K562 (cell line): Measurements from ENCODE around the gene PPM1M. TPM values are rescaled to one million over a fixed set of nuclear protein-coding genes. Genes with fewer than 3 reads are reported as not detected.

Experiments used
- ATAC-seq: fragments of 200-7000 bp; cut with Tn5 transposase; 3 replicates; pipeline ENCODE4 v1.9.1; 2020; ENCODE audit warnings: moderate library complexity
- BruUV-seq: library from RNA; stranded (reverse); fragments of 400-500 nt; replicated peaks from 2 replicates; lab custom pipeline; 2021; lab: Mats Ljungman, UMichigan
- CTCF ChIA-PET: fragments of 300-600 bp; formaldehyde crosslinking; extraction: SDS; loops from one replicate; lab custom pipeline; 2021; ENCODE audit warnings: low intra/inter-chr PET ratio; lab: Yijun Ruan, JAX
- POLR2A ChIA-PET: fragments of 300-600, 350-650 bp; sonication (Branson Sonifier 250); formaldehyde crosslinking; extraction: SDS; loops from one replicate; lab custom pipeline; 2021; ENCODE audit warnings: antibody characterized with exemption, inconsistent platforms; lab: Yijun Ruan, JAX
- DNase-seq, 4 experiments: peaks; one replicate each; pipeline versions ENCODE4 v3.0.0 to v3.0.0-alpha.2; 2011 to 2018; ENCODE audit warnings: low spot score in 3 of 4, mixed read lengths in 3 of 4; ENCODE audit errors: extremely low read depth in 1 of 4
- FAIRE-seq: peaks from 2 replicates; lab custom pipeline; 2011; peaks lifted over from hg19 to GRCh38; lab: Jason Lieb, UNC
- H2AFZ ChIP-seq: 2 replicates; pipeline ENCODE4 v1.6.0; 2011; ENCODE audit warnings: low read depth, low read length, control low read depth, inconsistent platforms
- H3K27ac ChIP-seq: fragments of 200-600 bp; 3 replicates; pipeline ENCODE4 v1.8.0; 2011; ENCODE audit warnings: low read depth, mild to moderate bottlenecking, control low read depth, inconsistent platforms, low read length, moderate library complexity, mixed read lengths; ENCODE audit errors: extremely low read depth
- H3K27me3 ChIP-seq, 2 experiments: fragments of 300-600 bp in 1 of 2; 2 replicates in 1 of 2; 3 replicates in 1 of 2; pipeline versions ENCODE4 v1.6.0 to v1.8.0; 2011; ENCODE audit warnings: inconsistent platforms in 2 of 2, low read length in 2 of 2, mild to moderate bottlenecking in 1 of 2, mixed read lengths in 1 of 2, moderate library complexity in 1 of 2; ENCODE audit not compliant: control insufficient read depth in 2 of 2, insufficient read depth in 2 of 2
- H3K36me3 ChIP-seq: fragments of 300-600 bp; 3 replicates; pipeline ENCODE4 v1.8.0; 2011; ENCODE audit warnings: mild to moderate bottlenecking, low read length, inconsistent platforms; ENCODE audit not compliant: control insufficient read depth, insufficient read depth
- H3K4me1 ChIP-seq, 2 experiments: fragments of 200-600 bp in 1 of 2; replicated peaks in 1 of 2; 2 replicates in 1 of 2; 3 replicates in 1 of 2; pipeline versions ENCODE4 v1.5.1 to v1.8.0; 2011; ENCODE audit warnings: inconsistent platforms in 2 of 2, low read length in 2 of 2, mild to moderate bottlenecking in 1 of 2, mixed read lengths in 1 of 2, moderate library complexity in 1 of 2; ENCODE audit not compliant: control insufficient read depth in 2 of 2, insufficient read depth in 2 of 2
- H3K4me2 ChIP-seq: 2 replicates; pipeline ENCODE4 v1.6.1; 2011; ENCODE audit warnings: low read length, control low read depth, inconsistent platforms, mixed read lengths; ENCODE audit not compliant: insufficient read depth
- H3K4me3 ChIP-seq: fragments of 200-600 bp; sonication (generic), shearing (Covaris generic); 2 replicates; pipeline ENCODE4 v1.5.1; 2016; ENCODE audit warnings: control low read depth, inconsistent platforms
- H3K79me2 ChIP-seq: fragments of 200-600 bp; 3 replicates; pipeline ENCODE4 v1.8.0; 2011; ENCODE audit warnings: low read length, inconsistent platforms; ENCODE audit not compliant: control insufficient read depth, insufficient read depth
- H3K9ac ChIP-seq, 2 experiments: 2 replicates each; pipeline versions ENCODE4 v1.6.0 to v1.6.1; 2011; ENCODE audit warnings: low read depth in 2 of 2, low read length in 2 of 2, control low read depth in 1 of 2, inconsistent platforms in 1 of 2, mild to moderate bottlenecking in 1 of 2, mixed read lengths in 1 of 2; ENCODE audit not compliant: insufficient read depth in 1 of 2
- H3K9me1 ChIP-seq: one replicate; pipeline ENCODE4 v1.6.0; 2011; ENCODE audit warnings: inconsistent platforms, mild to moderate bottlenecking, low read length, moderate library complexity; ENCODE audit not compliant: control insufficient read depth, insufficient read depth
- H3K9me3 ChIP-seq: replicated peaks from 2 replicates; pipeline ENCODE4 v1.5.1; 2011; ENCODE audit warnings: low read depth, low read length, inconsistent platforms; ENCODE audit not compliant: control insufficient read depth, insufficient read depth
- H4K20me1 ChIP-seq: replicated peaks from 2 replicates; pipeline ENCODE4 v1.6.1; 2011; ENCODE audit warnings: low read length, inconsistent platforms, mixed read lengths; ENCODE audit not compliant: control insufficient read depth, insufficient read depth
- ESRRB ChIP-seq: fragments of 250-450 bp; sonication (Bioruptor Pico); IDR thresholded peaks from 2 replicates; pipeline ENCODE4 v1.5.0; 2020; ENCODE audit warnings: mild to moderate bottlenecking, moderate library complexity, borderline replicate concordance
- FOXK1 ChIP-seq: sonication (generic); formaldehyde crosslinking; IDR thresholded peaks from 2 replicates; pipeline ENCODE4 v1.8.0; 2022; ENCODE audit warnings: missing genetic modification reagents, mild to moderate bottlenecking, borderline replicate concordance
- NR2C2 ChIP-seq, 2 experiments: fragments of 200-800 bp in 1 of 2; sonication (Bioruptor generic) in 1 of 2; sonication (generic) in 1 of 2; formaldehyde crosslinking in 1 of 2; IDR thresholded peaks; 2 replicates each; pipeline versions ENCODE4 v1.6.1 to v1.8.0; 2016 to 2022; ENCODE audit warnings: mild to moderate bottlenecking in 1 of 2, missing compliant biosample characterization in 1 of 2, missing genetic modification characterization in 1 of 2, missing genetic modification reagents in 1 of 2
- PCBP1 ChIP-seq: fragments of 200-400 bp; formaldehyde crosslinking; IDR thresholded peaks from 2 replicates; pipeline ENCODE4 v1.6.1; 2018; ENCODE audit warnings: mild to moderate bottlenecking, low read depth, low read length; ENCODE audit not compliant: poor library complexity, severe bottlenecking
- STAG1 ChIP-seq: sonication (generic); formaldehyde crosslinking; IDR thresholded peaks from 2 replicates; pipeline ENCODE4 v1.5.0; 2020; ENCODE audit warnings: missing genetic modification reagents, borderline replicate concordance
- WGBS: fragments of 100-300 bp; shearing (Covaris generic); methylation state at CpG from one replicate; pipeline ENCODE4 v1.1.6; 2016; ENCODE audit warnings: low coverage, mixed read lengths; ENCODE audit not compliant: insufficient coverage; ENCODE audit errors: missing lambda C conversion rate; 5-methylcytosine and 5-hydroxymethylcytosine counted together
- in situ Hi-C: fragments of 300-500 bp; cut with MboI; formaldehyde crosslinking; loops from 4 replicates; pipeline ENCODE4 v1.15.0; 2018; ENCODE audit warnings: inconsistent platforms, mixed read lengths
- intact Hi-C: fragments of 100-400 bp; cut with micrococcal nuclease; formaldehyde crosslinking; loops from 2 replicates; pipeline ENCODE4 v1.14.2; 2022
- polyA plus RNA-seq, 8 experiments: library from polyadenylated mRNA; depleted of rRNA in 4 of 8; stranded (reverse) in 5 of 8; unstranded in 3 of 8; fragments of >200 nt; fragmentation: Nextera tagmentation in 2 of 8; fragmentation: Illumina TruSeq in 1 of 8; extraction: Ambion mirVana in 2 of 8; extraction: Trizol in 1 of 8; gene quantifications; 2 replicates each; pipeline versions ENCODE4 v1.2.1 to v1.2.3, GENCODE V29; 2011 to 2014; ENCODE audit warnings: inconsistent platforms in 1 of 8, missing spikeins in 1 of 8
- total RNA-seq, 7 experiments: library from RNA; depleted of rRNA in 6 of 7; stranded (reverse); fragments of >200 nt in 6 of 7; fragmentation: Illumina TruSeq in 2 of 7; extraction: Trizol in 2 of 7; gene quantifications; 2 replicates each; pipeline versions ENCODE4 v1.2.1 to v1.2.3, GENCODE V29; 2011 to 2021; ENCODE audit warnings: low replicate concordance in 1 of 7
- TF ChIP-seq, protein P1 (sequence below), 2 experiments: fragments of 450-650 bp; IDR thresholded peaks; 2 replicates each; pipeline ENCODE4 v1.6.1; 2016; ENCODE audit warnings: mild to moderate bottlenecking in 2 of 2, borderline replicate concordance in 1 of 2, low read depth in 1 of 2, moderate library complexity in 1 of 2
- TF ChIP-seq, protein P2 (sequence below): fragments of 200-800 bp; sonication (Bioruptor generic); IDR thresholded peaks from 2 replicates; pipeline ENCODE4 v1.6.1; 2017; ENCODE audit warnings: missing genetic modification characterization, missing compliant biosample characterization
- TF ChIP-seq, protein P3 (sequence below): fragments of 450-650 bp; IDR thresholded peaks from 2 replicates; pipeline ENCODE4 v1.6.1; 2016

Gene PPM1M
- total and polyA plus RNA-seq, 9 of the 15 experiments (the other 6 are each of a cell fraction or from before 2014, with no cell fraction given) = 1.4 to 9.2 (median 4.4) TPM

DNA sequence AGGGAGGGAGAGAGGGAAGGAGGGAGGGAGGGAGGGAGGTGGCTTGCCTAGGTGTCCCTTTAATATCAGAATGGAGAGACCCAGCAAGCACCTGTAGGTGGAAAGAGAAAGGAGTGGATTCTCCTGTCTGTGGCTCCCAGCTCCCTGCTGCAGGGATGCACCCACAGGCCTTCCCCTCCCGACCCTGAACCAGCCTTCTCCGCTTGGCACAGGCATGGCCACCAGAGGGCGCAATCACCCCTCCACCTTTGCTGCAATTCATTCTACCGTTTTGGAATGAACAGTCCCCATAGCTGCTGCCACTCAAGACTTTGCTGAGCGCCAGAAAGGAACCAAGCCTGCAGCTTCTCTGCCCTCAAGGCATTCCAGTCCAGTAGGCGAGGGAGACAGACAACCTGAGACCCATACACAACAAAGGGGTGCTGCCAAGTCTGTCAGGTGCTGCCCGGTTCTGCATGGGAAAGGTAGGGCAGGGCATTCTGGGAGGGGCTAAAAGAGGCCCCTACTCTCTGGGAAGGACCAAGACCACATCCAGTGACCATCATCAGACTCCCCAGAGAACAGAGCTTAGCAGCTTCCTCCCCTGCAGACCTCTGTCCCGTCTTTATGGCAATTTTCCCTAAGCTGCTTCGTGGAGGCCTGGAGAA is 25.1 kb upstream of the PPM1M start:
- ChIA-PET CTCF (interaction anchor here (1.0 kb wide), 1 partner anchor 166 kb away, joined by 3 read pairs; no protein-coding TSS in a partner anchor), POLR2A (interaction anchor here (1.0 to 1.8 kb wide), 6 partner anchors 13 to 234 kb away, joined by 3 to 7 read pairs (median 4); partner anchors contain the start of gene TNNC1)
- Histone ChIP-seq H3K4me1 (peaks cover 27 to 52% of the 10 kb centered on the region in 2 experiments), H2AFZ (peak overlapping the region; percentile 37; the same call in 1 of the 2 replicates), H3K27me3 (no peaks in the 10 kb centered on the region), H3K36me3 (no peaks in the 10 kb centered on the region; the same call in 2 of the 3 replicates), H3K9ac (peak overlapping the region in 1 of 2 experiments; percentile 58; a peak in 1 of 4 replicates), H3K9me1 (no peaks in the 10 kb centered on the region), H3K4me2 (no peak overlapping the region), H3K9me3 (no peaks in the 10 kb centered on the region), H3K79me2 (no peaks in the 10 kb centered on the region), H4K20me1 (no peaks in the 10 kb centered on the region), H3K27ac (no peak overlapping the region), H3K4me3 (no peak overlapping the region)
- FAIRE-seq (peak; percentile 94), ATAC-seq (peak; percentile 91), DNase-seq (peak; percentile 75 to 82 (median 78))
- BruUV-seq = no TSS peak
- 20% methylated on average over 7 of the region's 9 CpGs for WGBS
- in situ Hi-C loops (no loop called here), intact Hi-C loops (loop anchor here (5.0 kb wide), 3 partner anchors 167 to 227 kb away; partner anchors contain the start of gene SEMA3G)
- TF ChIP-seq PCBP1 (no peak), FOXK1 (CRISPR knock-in tag) (no peak), NR2C2 (CRISPR knock-in tag; IDR thresholded peaks at IDR 0.05) (no peak), NR2C2 (tag; IDR thresholded peaks at IDR 0.05) (no peak), ESRRB (CRISPR knock-in tag) (no peak), STAG1 (peak; percentile 46; the same call in 1 of the 2 replicates)
- TF ChIP-seq, protein P1, sequence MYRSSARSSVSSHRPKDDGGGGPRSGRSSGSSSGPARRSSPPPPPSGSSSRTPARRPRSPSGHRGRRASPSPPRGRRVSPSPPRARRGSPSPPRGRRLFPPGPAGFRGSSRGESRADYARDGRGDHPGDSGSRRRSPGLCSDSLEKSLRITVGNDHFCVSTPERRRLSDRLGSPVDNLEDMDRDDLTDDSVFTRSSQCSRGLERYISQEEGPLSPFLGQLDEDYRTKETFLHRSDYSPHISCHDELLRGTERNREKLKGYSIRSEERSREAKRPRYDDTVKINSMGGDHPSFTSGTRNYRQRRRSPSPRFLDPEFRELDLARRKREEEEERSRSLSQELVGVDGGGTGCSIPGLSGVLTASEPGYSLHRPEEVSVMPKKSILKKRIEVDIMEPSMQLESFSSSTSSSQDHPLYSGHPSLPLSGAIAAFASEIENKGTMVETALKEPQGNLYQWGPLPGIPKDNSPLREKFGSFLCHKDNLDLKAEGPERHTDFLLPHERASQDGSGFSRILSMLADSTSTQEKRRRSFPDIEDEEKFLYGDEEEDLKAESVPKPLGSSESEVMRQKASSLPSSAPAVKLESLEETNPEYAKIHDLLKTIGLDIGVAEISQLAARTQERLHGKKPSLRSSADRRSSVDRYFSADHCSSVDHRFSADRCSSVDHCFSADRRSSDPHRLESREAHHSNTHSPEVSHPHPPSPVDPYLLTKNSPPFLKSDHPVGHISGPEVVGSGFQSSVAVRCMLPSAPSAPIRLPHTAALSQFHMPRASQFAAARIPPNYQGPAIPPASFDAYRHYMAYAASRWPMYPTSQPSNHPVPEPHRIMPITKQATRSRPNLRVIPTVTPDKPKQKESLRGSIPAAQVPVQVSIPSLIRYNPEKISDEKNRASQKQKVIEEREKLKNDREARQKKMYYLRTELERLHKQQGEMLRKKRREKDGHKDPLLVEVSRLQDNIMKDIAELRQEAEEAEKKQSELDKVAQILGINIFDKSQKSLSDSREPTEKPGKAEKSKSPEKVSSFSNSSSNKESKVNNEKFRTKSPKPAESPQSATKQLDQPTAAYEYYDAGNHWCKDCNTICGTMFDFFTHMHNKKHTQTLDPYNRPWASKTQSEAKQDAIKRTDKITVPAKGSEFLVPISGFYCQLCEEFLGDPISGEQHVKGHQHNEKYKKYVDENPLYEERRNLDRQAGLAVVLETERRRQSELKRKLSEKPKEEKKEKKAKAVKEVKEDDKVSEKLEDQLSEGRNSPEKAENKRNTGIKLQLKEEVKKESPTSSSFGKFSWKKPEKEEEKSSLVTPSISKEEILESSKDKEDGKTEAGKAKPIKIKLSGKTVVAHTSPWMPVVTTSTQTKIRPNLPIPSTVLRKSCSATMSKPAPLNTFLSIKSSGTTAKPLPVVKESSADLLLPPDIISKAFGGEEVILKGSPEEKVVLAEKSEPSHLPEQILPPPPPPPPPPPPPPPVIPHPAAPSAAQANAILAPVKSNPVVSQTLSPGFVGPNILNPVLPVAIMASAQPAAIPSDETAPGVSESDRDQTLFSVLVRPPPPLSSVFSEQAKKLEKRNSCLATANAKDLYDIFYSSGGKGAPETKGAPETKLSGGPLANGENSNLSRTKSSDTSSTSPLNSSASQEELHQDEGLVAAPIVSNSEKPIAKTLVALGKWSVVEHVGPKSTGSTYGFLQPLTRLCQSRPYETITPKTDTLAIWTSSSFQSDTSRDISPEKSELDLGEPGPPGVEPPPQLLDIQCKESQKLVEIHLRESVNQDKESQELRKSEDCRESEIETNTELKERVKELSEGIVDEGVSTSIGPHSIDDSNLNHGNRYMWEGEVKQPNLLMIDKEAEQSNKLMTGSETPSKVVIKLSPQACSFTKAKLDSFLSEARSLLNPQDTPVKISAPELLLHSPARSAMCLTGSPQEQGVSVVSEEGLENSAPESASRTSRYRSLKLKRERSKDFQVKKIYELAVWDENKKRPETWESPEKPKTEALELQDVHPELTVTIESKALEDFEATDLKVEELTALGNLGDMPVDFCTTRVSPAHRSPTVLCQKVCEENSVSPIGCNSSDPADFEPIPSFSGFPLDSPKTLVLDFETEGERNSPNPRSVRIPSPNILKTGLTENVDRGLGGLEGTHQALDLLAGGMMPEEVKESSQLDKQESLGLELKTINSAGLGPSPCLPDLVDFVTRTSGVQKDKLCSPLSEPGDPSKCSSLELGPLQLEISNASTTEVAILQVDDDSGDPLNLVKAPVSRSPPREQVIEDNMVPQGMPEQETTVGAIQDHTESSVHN (IDR thresholded peaks at IDR 0.05; ENCODE audit: borderline replicate concordance in 1 of 2, low read depth in 1 of 2) = no peak
- TF ChIP-seq, protein P2, sequence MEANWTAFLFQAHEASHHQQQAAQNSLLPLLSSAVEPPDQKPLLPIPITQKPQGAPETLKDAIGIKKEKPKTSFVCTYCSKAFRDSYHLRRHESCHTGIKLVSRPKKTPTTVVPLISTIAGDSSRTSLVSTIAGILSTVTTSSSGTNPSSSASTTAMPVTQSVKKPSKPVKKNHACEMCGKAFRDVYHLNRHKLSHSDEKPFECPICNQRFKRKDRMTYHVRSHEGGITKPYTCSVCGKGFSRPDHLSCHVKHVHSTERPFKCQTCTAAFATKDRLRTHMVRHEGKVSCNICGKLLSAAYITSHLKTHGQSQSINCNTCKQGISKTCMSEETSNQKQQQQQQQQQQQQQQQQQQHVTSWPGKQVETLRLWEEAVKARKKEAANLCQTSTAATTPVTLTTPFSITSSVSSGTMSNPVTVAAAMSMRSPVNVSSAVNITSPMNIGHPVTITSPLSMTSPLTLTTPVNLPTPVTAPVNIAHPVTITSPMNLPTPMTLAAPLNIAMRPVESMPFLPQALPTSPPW (CRISPR knock-in tag) = peak; percentile 19; the same call in 1 of the 2 replicates
- TF ChIP-seq, protein P3, sequence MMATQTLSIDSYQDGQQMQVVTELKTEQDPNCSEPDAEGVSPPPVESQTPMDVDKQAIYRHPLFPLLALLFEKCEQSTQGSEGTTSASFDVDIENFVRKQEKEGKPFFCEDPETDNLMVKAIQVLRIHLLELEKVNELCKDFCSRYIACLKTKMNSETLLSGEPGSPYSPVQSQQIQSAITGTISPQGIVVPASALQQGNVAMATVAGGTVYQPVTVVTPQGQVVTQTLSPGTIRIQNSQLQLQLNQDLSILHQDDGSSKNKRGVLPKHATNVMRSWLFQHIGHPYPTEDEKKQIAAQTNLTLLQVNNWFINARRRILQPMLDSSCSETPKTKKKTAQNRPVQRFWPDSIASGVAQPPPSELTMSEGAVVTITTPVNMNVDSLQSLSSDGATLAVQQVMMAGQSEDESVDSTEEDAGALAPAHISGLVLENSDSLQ = peak; percentile 88
